DMS53 (cell line): ENCODE results near the gene DPP6.
"Not testable (repeated sequence)": the region's sequence is repeated elsewhere in the genome, so short reads cannot be mapped to it uniquely, and the experiment has no call there.

ENCODE experiments used
- DNase-seq: peaks from one replicate; lab custom pipeline; 2025; lab: John Stamatoyannopoulos, UW

DPP6 gene

GRCh38 chr7:154666768-154667167 is 614.6 kb downstream of the DPP6 start:
- DNase-seq = no peak

- no peak for DNase-seq
Measured at GRCh38 chr7:154672659-154673415, 620.6 kb downstream of the DPP6 start.

- DNase-seq = no peak
Measured at GRCh38 chr7:154674191-154674590, 622.0 kb downstream of the DPP6 start.

GRCh38 chr7:154675560-154675959 is 623.4 kb downstream of the DPP6 start:
- no peak for DNase-seq

- DNase-seq = not testable (repeated sequence)
Measured at GRCh38 chr7:154676033-154676421, 623.8 kb downstream of the DPP6 start.

GRCh38 chr7:154676422-154677073 is 624.4 kb downstream of the DPP6 start:
- no peak for DNase-seq

- DNase-seq = no peak
Measured at GRCh38 chr7:154677454-154677853, 625.3 kb downstream of the DPP6 start.

- DNase-seq = not testable (repeated sequence)
Measured at GRCh38 chr7:154678001-154678550, 625.9 kb downstream of the DPP6 start.

GRCh38 chr7:154679379-154680053 is 627.3 kb downstream of the DPP6 start:
- no peak for DNase-seq

GRCh38 chr7:154680894-154681659 is 628.9 kb downstream of the DPP6 start:
- no peak for DNase-seq

- DNase-seq = no peak
Measured at GRCh38 chr7:154682003-154682402, 629.8 kb downstream of the DPP6 start.

GRCh38 chr7:154684666-154685563 is 632.7 kb downstream of the DPP6 start:
- no peak for DNase-seq

GRCh38 chr7:154685564-154685901 is 633.3 kb downstream of the DPP6 start:
- DNase-seq = no peak

- no peak for DNase-seq
Measured at GRCh38 chr7:154686305-154686704, 634.1 kb downstream of the DPP6 start.

GRCh38 chr7:154688952-154689351 is 636.8 kb downstream of the DPP6 start:
- DNase-seq = no peak

GRCh38 chr7:154690411-154690810 is 638.2 kb downstream of the DPP6 start:
- DNase-seq = no peak

- no peak for DNase-seq
Measured at GRCh38 chr7:154693661-154694060, 641.5 kb downstream of the DPP6 start.

- no peak for DNase-seq
Measured at GRCh38 chr7:154695836-154696235, 643.6 kb downstream of the DPP6 start.

GRCh38 chr7:154696556-154696955 is 644.4 kb downstream of the DPP6 start:
- no peak for DNase-seq

GRCh38 chr7:154698726-154699291 is 646.6 kb downstream of the DPP6 start:
- DNase-seq = peak; percentile 15

- DNase-seq = no peak
Measured at GRCh38 chr7:154699417-154699816, 647.2 kb downstream of the DPP6 start.
